ENCODE measurements around the gene TAF11L10.
"Not testable (repeated sequence)": the region's sequence is repeated elsewhere in the genome, so short reads cannot be mapped to it uniquely, and the experiment has no call there.

Gene TAF11L10

GRCh38 chr5:17597728-17598127 is at the start of gene TAF11L10:
TAF11L10 (minus strand) TSS chr5:17597828.
- TF ChIP-seq NFIC (IDR thresholded peaks at IDR 0.05); REST (IDR thresholded peaks at IDR 0.05; ENCODE audit: low read depth); CREB1 (IDR thresholded peaks at IDR 0.05; ENCODE audit: low read depth): not testable (repeated sequence)

GRCh38 chr5:17634160-17634559 is 36.5 kb upstream of the TAF11L10 start, which contains the start of gene TAF11L14:
TAF11L14 (plus strand) TSS chr5:17634460.
- no peak for TF ChIP-seq TCF12 (IDR thresholded peaks at IDR 0.05; ENCODE audit: low read depth)
- TF ChIP-seq CREB1 (IDR thresholded peaks at IDR 0.05; ENCODE audit: low read depth) = no peak
- no peak for TF ChIP-seq CEBPB (IDR thresholded peaks at IDR 0.05)
- TF ChIP-seq RAD21 (IDR thresholded peaks at IDR 0.05; ENCODE audit: low read depth) = no peak
- TF ChIP-seq EGR1 (IDR thresholded peaks at IDR 0.05) = no peak
- TF ChIP-seq EP300 (IDR thresholded peaks at IDR 0.05; ENCODE audit: borderline replicate concordance) = no peak
- no peak for TF ChIP-seq USF1 (IDR thresholded peaks at IDR 0.05)
- TF ChIP-seq ZBTB7A (IDR thresholded peaks at IDR 0.05; ENCODE audit: low read depth) = no peak
- no peak for TF ChIP-seq TEAD4 (IDR thresholded peaks at IDR 0.05)
- TF ChIP-seq FOXM1 (IDR thresholded peaks at IDR 0.05; ENCODE audit: borderline replicate concordance, low read depth) = no peak
- TF ChIP-seq NFIC (IDR thresholded peaks at IDR 0.05) = no peak
- no peak for TF ChIP-seq REST (IDR thresholded peaks at IDR 0.05; ENCODE audit: low read depth)
- no peak for TF ChIP-seq YY1 (IDR thresholded peaks at IDR 0.05; ENCODE audit: low read depth)
- no peak for TF ChIP-seq TAF1 (IDR thresholded peaks at IDR 0.05; ENCODE audit: low read depth)
- no peak for TF ChIP-seq MAX (IDR thresholded peaks at IDR 0.05)

- not testable (repeated sequence) for TF ChIP-seq REST, YY1, TCF12 (IDR thresholded peaks at IDR 0.05; ENCODE audit: low read depth)
These were observed 34.2 kb upstream of the TAF11L10 start, which contains the start of gene TAF11L13 for GRCh38 chr5:17631788-17632187. TAF11L13 (plus strand) TSS chr5:17632088.

GRCh38 chr5:17625686-17626085 is 28.1 kb upstream of the TAF11L10 start:
- TF ChIP-seq ZBTB7A (IDR thresholded peaks at IDR 0.05; ENCODE audit: low read depth) = no peak
- no peak for TF ChIP-seq CEBPB (IDR thresholded peaks at IDR 0.05)
- TF ChIP-seq USF1 (IDR thresholded peaks at IDR 0.05) = no peak

- TF ChIP-seq EGR1 (IDR thresholded peaks at IDR 0.05) (no peak), TAF1 (IDR thresholded peaks at IDR 0.05; ENCODE audit: low read depth) (no peak), CEBPB (IDR thresholded peaks at IDR 0.05) (no peak), EP300 (IDR thresholded peaks at IDR 0.05; ENCODE audit: borderline replicate concordance) (no peak), CREB1 (IDR thresholded peaks at IDR 0.05; ENCODE audit: low read depth) (no peak)
These were observed 23.0 kb upstream of the TAF11L10 start for GRCh38 chr5:17620627-17621026.

GRCh38 chr5:17619354-17619753 is 21.7 kb upstream of the TAF11L10 start:
- TF ChIP-seq CEBPB (IDR thresholded peaks at IDR 0.05) (no peak), ZBTB7A (IDR thresholded peaks at IDR 0.05; ENCODE audit: low read depth) (no peak), EGR1 (IDR thresholded peaks at IDR 0.05) (no peak), EP300 (IDR thresholded peaks at IDR 0.05; ENCODE audit: borderline replicate concordance) (no peak), TEAD4 (IDR thresholded peaks at IDR 0.05) (no peak), REST (IDR thresholded peaks at IDR 0.05; ENCODE audit: low read depth) (no peak), FOXM1 (IDR thresholded peaks at IDR 0.05; ENCODE audit: borderline replicate concordance, low read depth) (no peak), RAD21 (IDR thresholded peaks at IDR 0.05; ENCODE audit: low read depth) (no peak), TAF1 (IDR thresholded peaks at IDR 0.05; ENCODE audit: low read depth) (no peak)
